ENCODE results near the gene ELF4.

The ELF4 gene

GRCh38 chrX:130108647-130109428 is 1.5 kb downstream of the ELF4 start:
- Histone ChIP-seq H3K79me2 (ENCODE audit: control insufficient read depth, low read length) (peaks cover 63% of the 10 kb centered on the region), H3K27ac (ENCODE audit: low read depth, low read length) (peak overlapping the region; percentile 80)

GRCh38 chrX:130106071-130106470 is 4.2 kb downstream of the ELF4 start:
- Histone ChIP-seq H3K9me3 (ENCODE audit: control insufficient read depth, insufficient read depth, low read length) (no peaks in the 10 kb centered on the region), H3K27me3 (ENCODE audit: control insufficient read depth, low read length) (no peaks in the 10 kb centered on the region), H3K79me2 (ENCODE audit: control insufficient read depth, low read length) (peaks cover 89% of the 10 kb centered on the region), H3K4me3 (ENCODE audit: low read length) (no peak overlapping the region), H3K4me2 (ENCODE audit: low read length) (no peak overlapping the region), H3K36me3 (ENCODE audit: control insufficient read depth, low read length) (peaks cover 7% of the 10 kb centered on the region), H3K9me2 (replicated peaks; ENCODE audit: control insufficient read depth, low read length) (no peaks in the 10 kb centered on the region), H3K4me1 (ENCODE audit: control insufficient read depth, low read length) (peaks cover 29% of the 10 kb centered on the region), H3K27ac (ENCODE audit: low read depth, low read length) (no peak overlapping the region), H4K20me1 (ENCODE audit: control insufficient read depth, insufficient read depth, low read depth, low read length) (peaks cover 10% of the 10 kb centered on the region; the same call in 1 of the 2 replicates), H3F3A (ENCODE audit: control insufficient read depth, insufficient read depth) (no peaks in the 10 kb centered on the region)
- TF ChIP-seq, protein P1, sequence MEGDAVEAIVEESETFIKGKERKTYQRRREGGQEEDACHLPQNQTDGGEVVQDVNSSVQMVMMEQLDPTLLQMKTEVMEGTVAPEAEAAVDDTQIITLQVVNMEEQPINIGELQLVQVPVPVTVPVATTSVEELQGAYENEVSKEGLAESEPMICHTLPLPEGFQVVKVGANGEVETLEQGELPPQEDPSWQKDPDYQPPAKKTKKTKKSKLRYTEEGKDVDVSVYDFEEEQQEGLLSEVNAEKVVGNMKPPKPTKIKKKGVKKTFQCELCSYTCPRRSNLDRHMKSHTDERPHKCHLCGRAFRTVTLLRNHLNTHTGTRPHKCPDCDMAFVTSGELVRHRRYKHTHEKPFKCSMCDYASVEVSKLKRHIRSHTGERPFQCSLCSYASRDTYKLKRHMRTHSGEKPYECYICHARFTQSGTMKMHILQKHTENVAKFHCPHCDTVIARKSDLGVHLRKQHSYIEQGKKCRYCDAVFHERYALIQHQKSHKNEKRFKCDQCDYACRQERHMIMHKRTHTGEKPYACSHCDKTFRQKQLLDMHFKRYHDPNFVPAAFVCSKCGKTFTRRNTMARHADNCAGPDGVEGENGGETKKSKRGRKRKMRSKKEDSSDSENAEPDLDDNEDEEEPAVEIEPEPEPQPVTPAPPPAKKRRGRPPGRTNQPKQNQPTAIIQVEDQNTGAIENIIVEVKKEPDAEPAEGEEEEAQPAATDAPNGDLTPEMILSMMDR (IDR thresholded peaks at IDR 0.05; ENCODE audit: low read depth, low read length, poor library complexity, severe bottlenecking), result no peak
- TF ChIP-seq EZH2phosphoT487 (IDR thresholded peaks at IDR 0.05; ENCODE audit: borderline replicate concordance, low read length), result no peak

More at GRCh38 chrX:130108647-130109428, 1.5 kb downstream of the ELF4 start:
- Histone ChIP-seq H3K4me2 (ENCODE audit: low read length) (peak overlapping the region; percentile 89), H3K9me2 (replicated peaks; ENCODE audit: control insufficient read depth, low read length) (no peaks in the 10 kb centered on the region), H3K36me3 (ENCODE audit: control insufficient read depth, low read length) (peaks cover 7% of the 10 kb centered on the region), H3K4me3 (ENCODE audit: low read length) (peak overlapping the region; percentile 79), H3F3A (ENCODE audit: control insufficient read depth, insufficient read depth) (no peaks in the 10 kb centered on the region), H4K20me1 (ENCODE audit: control insufficient read depth, insufficient read depth, low read depth, low read length) (peaks cover 6% of the 10 kb centered on the region; the same call in 1 of the 2 replicates), H3K9me3 (ENCODE audit: control insufficient read depth, insufficient read depth, low read length) (no peaks in the 10 kb centered on the region), H3K4me1 (ENCODE audit: control insufficient read depth, low read length) (peaks cover 28% of the 10 kb centered on the region), H3K27me3 (ENCODE audit: control insufficient read depth, low read length) (no peaks in the 10 kb centered on the region)
- TF ChIP-seq, protein P1 (IDR thresholded peaks at IDR 0.05; ENCODE audit: low read depth, low read length, poor library complexity, severe bottlenecking), result no peak
- TF ChIP-seq EZH2phosphoT487 (IDR thresholded peaks at IDR 0.05; ENCODE audit: borderline replicate concordance, low read length), result no peak

DNA sequence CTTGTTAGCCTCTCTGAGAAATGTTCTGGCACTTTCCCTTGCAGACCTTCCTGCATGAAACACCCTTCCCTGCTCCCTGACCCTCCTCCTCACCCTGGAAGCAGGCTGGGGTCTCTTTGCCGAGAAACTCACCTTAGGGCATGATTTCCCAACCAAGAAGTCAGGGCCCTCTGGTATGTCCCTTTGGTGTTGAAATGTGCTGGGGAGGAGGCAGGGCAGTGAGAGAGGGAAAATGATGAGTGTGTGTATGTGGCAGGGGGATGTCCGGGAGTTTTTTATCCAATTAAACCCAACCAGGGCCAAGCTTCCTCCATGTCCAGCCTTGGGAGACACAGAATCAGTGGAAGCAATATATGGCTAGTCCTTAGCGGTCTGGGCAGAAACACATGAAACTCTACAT is 5.1 kb downstream of the ELF4 start:
- peaks cover 98% of the 10 kb centered on the region for H3K79me2 ChIP-seq (ENCODE audit: control insufficient read depth, low read length)
- no peaks in the 10 kb centered on the region for H3F3A ChIP-seq (ENCODE audit: control insufficient read depth, insufficient read depth)
- no peak overlapping the region for H3K4me3 ChIP-seq (ENCODE audit: low read length)
- H3K4me2 ChIP-seq (ENCODE audit: low read length), result no peak overlapping the region
- TF ChIP-seq, protein P1 (IDR thresholded peaks at IDR 0.05; ENCODE audit: low read depth, low read length, poor library complexity, severe bottlenecking), result no peak
- no peak for TF ChIP-seq EZH2phosphoT487 (IDR thresholded peaks at IDR 0.05; ENCODE audit: borderline replicate concordance, low read length)
- no peaks in the 10 kb centered on the region for H3K9me2 ChIP-seq (replicated peaks; ENCODE audit: control insufficient read depth, low read length)
- H3K36me3 ChIP-seq (ENCODE audit: control insufficient read depth, low read length), result peaks cover 7% of the 10 kb centered on the region
- peaks cover 10% of the 10 kb centered on the region; the same call in 1 of the 2 replicates for H4K20me1 ChIP-seq (ENCODE audit: control insufficient read depth, insufficient read depth, low read depth, low read length)
- H3K4me1 ChIP-seq (ENCODE audit: control insufficient read depth, low read length), result peaks cover 28% of the 10 kb centered on the region
- no peaks in the 10 kb centered on the region for H3K27me3 ChIP-seq (ENCODE audit: control insufficient read depth, low read length)
- H3K27ac ChIP-seq (ENCODE audit: low read depth, low read length), result no peak overlapping the region
- no peaks in the 10 kb centered on the region for H3K9me3 ChIP-seq (ENCODE audit: control insufficient read depth, insufficient read depth, low read length)

Measured in DOHH2 (cell line).